Stomach (tissue), 4 donors: ENCODE data around the gene RERE.

ENCODE experiments used
- EP300 ChIP-seq: sonication (generic); formaldehyde crosslinking; IDR thresholded peaks from one replicate; pipeline ENCODE4 v1.6.1; 2017; ENCODE audit warnings: antibody characterized with exemption
- POLR2A ChIP-seq, 4 donors: fragments of 450-650 bp; IDR thresholded peaks; one replicate each; pipeline ENCODE4 v1.6.1; 2016; ENCODE audit warnings: antibody characterized with exemption in 4 of 4, control low read depth in 2 of 4, mild to moderate bottlenecking in 1 of 4, moderate library complexity in 1 of 4
- POLR2AphosphoS5 ChIP-seq, 3 donors: sonication (generic); formaldehyde crosslinking; IDR thresholded peaks; one replicate each; pipeline ENCODE4 v1.6.1; 2016; ENCODE audit warnings: antibody characterized with exemption in 3 of 3

DNA sequence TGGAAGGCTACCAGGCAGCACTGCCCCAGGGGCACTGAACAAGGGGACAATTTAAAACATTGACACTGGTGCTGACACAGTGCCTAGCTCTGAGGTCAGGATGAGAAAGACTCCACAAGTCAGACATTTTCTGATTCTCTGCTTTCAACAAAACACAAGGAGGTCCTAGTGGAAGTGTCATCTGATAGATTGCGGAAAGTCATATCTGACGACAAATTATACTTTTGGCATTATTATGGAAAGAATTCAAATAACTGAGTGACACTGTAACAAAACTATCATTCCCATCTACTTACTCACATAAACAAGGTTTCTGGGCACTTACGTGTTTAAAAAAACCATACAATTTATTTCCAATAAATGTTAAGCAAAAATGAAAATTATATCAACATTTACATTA, 376.0 kb downstream of the RERE start:
- TF ChIP-seq POLR2AphosphoS5 (IDR thresholded peaks at IDR 0.05) = no peak
- no peak for TF ChIP-seq POLR2A (IDR thresholded peaks at IDR 0.05)
- TF ChIP-seq EP300 = no peak
